Endothelial cell of umbilical vein (primary cell): Measurements from ENCODE around the gene PHC2. TPM values are rescaled to one million over a fixed set of nuclear protein-coding genes. Genes with fewer than 3 reads are reported as not detected.

ENCODE experiments used
- BruUV-seq: library from RNA; stranded (reverse); fragments of 400-500 nt; replicated peaks from 2 replicates; lab custom pipeline; 2021; lab: Mats Ljungman, UMichigan
- CTCF ChIA-PET: fragments of 300-600, 350-600 bp; sonication (Branson Sonifier 250); formaldehyde crosslinking; loops from one replicate; lab custom pipeline; 2021; ENCODE audit warnings: antibody characterized with exemption, inconsistent platforms; lab: Charles Lee
- POLR2A ChIA-PET: fragments of 300-600, 350-600 bp; sonication (Branson Sonifier 250); formaldehyde crosslinking; loops from one replicate; lab custom pipeline; 2021; ENCODE audit warnings: antibody characterized with exemption, inconsistent platforms; lab: Charles Lee
- DNase-seq: peaks from one replicate; pipeline ENCODE4 v3.0.0-alpha.2; 2011; ENCODE audit warnings: low read depth, low spot score
- FAIRE-seq: peaks from 2 replicates; lab custom pipeline; 2011; peaks lifted over from hg19 to GRCh38; lab: Jason Lieb, UNC
- H2AFZ ChIP-seq: 2 replicates; pipeline ENCODE4 v1.6.0; 2012; ENCODE audit warnings: low read depth, low read length, control low read depth, inconsistent platforms
- H3K27ac ChIP-seq: 2 replicates; pipeline ENCODE4 v1.5.1; 2011; ENCODE audit warnings: low read depth, mild to moderate bottlenecking, control low read depth, low read length, moderate library complexity; ENCODE audit not compliant: insufficient read depth
- H3K27me3 ChIP-seq, 2 experiments: 2 replicates each; pipeline versions ENCODE4 v1.6.0 to v1.6.1; 2011; ENCODE audit warnings: low read length in 2 of 2, mixed read lengths in 1 of 2; ENCODE audit not compliant: control insufficient read depth in 2 of 2, insufficient read depth in 2 of 2
- H3K36me3 ChIP-seq, 2 experiments: 2 replicates in 1 of 2; 3 replicates in 1 of 2; pipeline ENCODE4 v1.5.1; 2011; ENCODE audit warnings: low read length in 2 of 2, mild to moderate bottlenecking in 1 of 2, moderate library complexity in 1 of 2; ENCODE audit not compliant: control insufficient read depth in 2 of 2, insufficient read depth in 2 of 2; ENCODE audit errors: extremely low read depth in 1 of 2
- H3K4me1 ChIP-seq: 3 replicates; pipeline ENCODE4 v1.5.1; 2011; ENCODE audit warnings: mild to moderate bottlenecking, low read length; ENCODE audit not compliant: control insufficient read depth, insufficient read depth; ENCODE audit errors: extremely low read depth
- H3K4me2 ChIP-seq: 2 replicates; pipeline ENCODE4 v1.6.1; 2011; ENCODE audit warnings: low read length, control low read depth, mixed read lengths; ENCODE audit not compliant: insufficient read depth
- H3K4me3 ChIP-seq, 3 experiments: fragments of 200-600 bp in 1 of 3; sonication (generic), shearing (Covaris generic) in 1 of 3; replicated peaks in 1 of 3; 2 replicates each; pipeline ENCODE4 v1.5.1; 2011 to 2016; ENCODE audit warnings: control low read depth in 3 of 3, low read length in 3 of 3, mild to moderate bottlenecking in 2 of 3, inconsistent platforms in 1 of 3, low read depth in 1 of 3, moderate library complexity in 1 of 3; ENCODE audit not compliant: insufficient read depth in 1 of 3
- H3K79me2 ChIP-seq: 2 replicates; pipeline ENCODE4 v1.6.0; 2012; ENCODE audit warnings: low read length, inconsistent platforms; ENCODE audit not compliant: control insufficient read depth, insufficient read depth
- H3K9ac ChIP-seq: replicated peaks from 2 replicates; pipeline ENCODE3; 2011; ENCODE audit warnings: low read length, control low read depth; ENCODE audit not compliant: insufficient read depth; ENCODE audit errors: extremely low read depth
- H3K9me1 ChIP-seq: replicated peaks from 3 replicates; pipeline ENCODE4 v1.6.0; 2011; ENCODE audit warnings: mild to moderate bottlenecking, low read length; ENCODE audit not compliant: control insufficient read depth, insufficient read depth; ENCODE audit errors: extremely low read depth
- H3K9me3 ChIP-seq: replicated peaks from 2 replicates; pipeline ENCODE4 v1.5.1; 2012; ENCODE audit warnings: low read length, inconsistent platforms; ENCODE audit not compliant: control insufficient read depth, insufficient read depth
- H4K20me1 ChIP-seq: replicated peaks from 2 replicates; pipeline ENCODE3; 2011; ENCODE audit warnings: mild to moderate bottlenecking, low read length; ENCODE audit not compliant: control insufficient read depth, insufficient read depth; ENCODE audit errors: extremely low read depth
- CTCF ChIP-seq, 2 donors: IDR thresholded peaks; 1 replicate in 1 of 2; 2 replicates in 1 of 2; pipeline ENCODE4 v1.5.1; 2011; ENCODE audit warnings: low read length in 2 of 2, mild to moderate bottlenecking in 2 of 2, moderate library complexity in 2 of 2, control low read depth in 1 of 2, inconsistent platforms in 1 of 2, low read depth in 1 of 2; ENCODE audit not compliant: insufficient read depth in 1 of 2; ENCODE audit errors: extremely low read depth in 1 of 2
- EZH2 ChIP-seq: IDR thresholded peaks from 2 replicates; pipeline ENCODE4 v1.6.1; 2012; ENCODE audit warnings: borderline replicate concordance, low read depth, mild to moderate bottlenecking, moderate library complexity, low read length, inconsistent platforms; ENCODE audit not compliant: severe bottlenecking
- FOS ChIP-seq: IDR thresholded peaks from 2 replicates; pipeline ENCODE4 v1.6.1; 2011; ENCODE audit warnings: mild to moderate bottlenecking, low read length, moderate library complexity, borderline replicate concordance; ENCODE audit not compliant: insufficient read depth
- JUN ChIP-seq: IDR thresholded peaks from 2 replicates; pipeline ENCODE4 v1.6.1; 2011; ENCODE audit warnings: borderline replicate concordance, low read depth; ENCODE audit not compliant: insufficient read length, insufficient read depth
- POLR2A ChIP-seq: IDR thresholded peaks from 2 replicates; pipeline ENCODE4 v1.6.1; 2012; ENCODE audit warnings: low read depth, mild to moderate bottlenecking, control low read depth, low read length
- dilution Hi-C: fragments of 300-500 bp; cut with MboI; formaldehyde crosslinking; loops from one replicate; pipeline ENCODE4 v1.15.0; 2019; ENCODE audit warnings: low sequenced_read_pairs; ENCODE audit not compliant: extremely low pct_ligation_motif_present
- intact Hi-C: fragments of 100-400 bp; cut with micrococcal nuclease; formaldehyde crosslinking; loops from one replicate; pipeline ENCODE4 v1.10.0; 2022
- polyA plus RNA-seq, 4 experiments: library from polyadenylated mRNA; depleted of rRNA in 3 of 4; stranded (reverse) in 3 of 4; unstranded in 1 of 4; fragments of >200 nt; gene quantifications; 2 replicates each; pipeline versions ENCODE4 v1.2.1 to v1.2.3, GENCODE V29; 2011 to 2012; ENCODE audit warnings: missing spikeins in 1 of 4
- total RNA-seq: library from RNA; stranded (reverse); gene quantifications from 2 replicates; pipeline ENCODE4 v1.2.3, GENCODE V29; 2021

PHC2 gene
- total and polyA plus RNA-seq, 2 donors (not counting 3 experiments of a cell fraction or from before 2014, with no cell fraction given), result 65.6 to 79.0 TPM

- DNase-seq (no peak), FAIRE-seq (no peak)
- Histone ChIP-seq H3K4me2 (no peak overlapping the region), H3K9ac (no peak overlapping the region), H3K9me3 (no peaks in the 10 kb centered on the region), H3K27ac (no peak overlapping the region), H3K79me2 (no peaks in the 10 kb centered on the region), H2AFZ (no peak overlapping the region), H4K20me1 (no peaks in the 10 kb centered on the region), H3K36me3 (no peaks in the 10 kb centered on the region), H3K4me3 (no peak overlapping the region), H3K9me1 (no peaks in the 10 kb centered on the region), H3K27me3 (no peaks in the 10 kb centered on the region), H3K4me1 (no peaks in the 10 kb centered on the region)
- CTCF ChIA-PET, result interaction anchor here (1.8 to 2.8 kb wide), 2 partner anchors 82 to 98 kb away, joined by 26 to 27 read pairs; partner anchors contain the start of gene ZSCAN20
- POLR2A ChIA-PET, result no interaction called here
- dilution Hi-C loops, result no loop called here
- BruUV-seq, result no TSS peak
- TF ChIP-seq FOS (no peak), JUN (no peak), CTCF (IDR thresholded peaks at IDR 0.05; ENCODE audit: extremely low read depth in 1 of 2, insufficient read depth in 1 of 2, low read depth in 1 of 2, low read length in 2 of 2) (no peak), EZH2 (no peak), POLR2A (no peak)
- intact Hi-C loops, result no loop called here
These were observed 57.3 kb downstream of the PHC2 start for GRCh38 chr1:33373606-33374005.

GRCh38 chr1:33372677-33373076 lies 58.2 kb downstream of the PHC2 start:
- FAIRE-seq (no peak), DNase-seq (no peak)
- no peaks in the 10 kb centered on the region for H3K9me1 ChIP-seq
- BruUV-seq, result no TSS peak
- H3K27ac ChIP-seq, result no peak overlapping the region
- intact Hi-C loops (no loop called here), dilution Hi-C loops (no loop called here)
- H3K36me3 ChIP-seq, result no peaks in the 10 kb centered on the region
- no peaks in the 10 kb centered on the region for H3K79me2 ChIP-seq
- POLR2A ChIA-PET, result no interaction called here
- no peaks in the 10 kb centered on the region for H3K9me3 ChIP-seq
- H3K4me1 ChIP-seq, result no peaks in the 10 kb centered on the region
- TF ChIP-seq EZH2 (no peak), CTCF (IDR thresholded peaks at IDR 0.05; ENCODE audit: extremely low read depth in 1 of 2, insufficient read depth in 1 of 2, low read depth in 1 of 2, low read length in 2 of 2) (peak in 1 of 2 donors; percentile 8)
- no peak overlapping the region for H3K4me2 ChIP-seq
- no peak overlapping the region for H2AFZ ChIP-seq
- CTCF ChIA-PET, result interaction anchor here (0.7 to 2.8 kb wide), 12 partner anchors 16 to 240 kb away, joined by 3 to 27 read pairs (median 6); partner anchors contain the start of gene ZSCAN20
- H4K20me1 ChIP-seq, result no peaks in the 10 kb centered on the region
- no peaks in the 10 kb centered on the region for H3K27me3 ChIP-seq
- no peak overlapping the region for H3K9ac ChIP-seq
- no peak overlapping the region for H3K4me3 ChIP-seq
